ENCODE measurements around the gene OVOL3.

GRCh38 chr19:36120984-36121358 is 10.0 kb downstream of the OVOL3 start:
- TF ChIP-seq, protein P1, sequence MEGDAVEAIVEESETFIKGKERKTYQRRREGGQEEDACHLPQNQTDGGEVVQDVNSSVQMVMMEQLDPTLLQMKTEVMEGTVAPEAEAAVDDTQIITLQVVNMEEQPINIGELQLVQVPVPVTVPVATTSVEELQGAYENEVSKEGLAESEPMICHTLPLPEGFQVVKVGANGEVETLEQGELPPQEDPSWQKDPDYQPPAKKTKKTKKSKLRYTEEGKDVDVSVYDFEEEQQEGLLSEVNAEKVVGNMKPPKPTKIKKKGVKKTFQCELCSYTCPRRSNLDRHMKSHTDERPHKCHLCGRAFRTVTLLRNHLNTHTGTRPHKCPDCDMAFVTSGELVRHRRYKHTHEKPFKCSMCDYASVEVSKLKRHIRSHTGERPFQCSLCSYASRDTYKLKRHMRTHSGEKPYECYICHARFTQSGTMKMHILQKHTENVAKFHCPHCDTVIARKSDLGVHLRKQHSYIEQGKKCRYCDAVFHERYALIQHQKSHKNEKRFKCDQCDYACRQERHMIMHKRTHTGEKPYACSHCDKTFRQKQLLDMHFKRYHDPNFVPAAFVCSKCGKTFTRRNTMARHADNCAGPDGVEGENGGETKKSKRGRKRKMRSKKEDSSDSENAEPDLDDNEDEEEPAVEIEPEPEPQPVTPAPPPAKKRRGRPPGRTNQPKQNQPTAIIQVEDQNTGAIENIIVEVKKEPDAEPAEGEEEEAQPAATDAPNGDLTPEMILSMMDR (IDR thresholded peaks at IDR 0.05; ENCODE audit: insufficient read depth, low read length): no peak
- no peak for TF ChIP-seq REST (IDR thresholded peaks at IDR 0.05; ENCODE audit: insufficient replicate concordance, low read depth)

All from HL-60 (cell line).